Measurements from ENCODE around the gene SENP3.
A peak's percentile ranks its signal among the peaks of the same experiment; 100 is the strongest.

SENP3 gene

GRCh38 chr17:7576432-7576937, 14.8 kb downstream of the SENP3 start:
- DNase-seq (ENCODE audit: low read depth in 2 of 2), result no peak

DNA sequence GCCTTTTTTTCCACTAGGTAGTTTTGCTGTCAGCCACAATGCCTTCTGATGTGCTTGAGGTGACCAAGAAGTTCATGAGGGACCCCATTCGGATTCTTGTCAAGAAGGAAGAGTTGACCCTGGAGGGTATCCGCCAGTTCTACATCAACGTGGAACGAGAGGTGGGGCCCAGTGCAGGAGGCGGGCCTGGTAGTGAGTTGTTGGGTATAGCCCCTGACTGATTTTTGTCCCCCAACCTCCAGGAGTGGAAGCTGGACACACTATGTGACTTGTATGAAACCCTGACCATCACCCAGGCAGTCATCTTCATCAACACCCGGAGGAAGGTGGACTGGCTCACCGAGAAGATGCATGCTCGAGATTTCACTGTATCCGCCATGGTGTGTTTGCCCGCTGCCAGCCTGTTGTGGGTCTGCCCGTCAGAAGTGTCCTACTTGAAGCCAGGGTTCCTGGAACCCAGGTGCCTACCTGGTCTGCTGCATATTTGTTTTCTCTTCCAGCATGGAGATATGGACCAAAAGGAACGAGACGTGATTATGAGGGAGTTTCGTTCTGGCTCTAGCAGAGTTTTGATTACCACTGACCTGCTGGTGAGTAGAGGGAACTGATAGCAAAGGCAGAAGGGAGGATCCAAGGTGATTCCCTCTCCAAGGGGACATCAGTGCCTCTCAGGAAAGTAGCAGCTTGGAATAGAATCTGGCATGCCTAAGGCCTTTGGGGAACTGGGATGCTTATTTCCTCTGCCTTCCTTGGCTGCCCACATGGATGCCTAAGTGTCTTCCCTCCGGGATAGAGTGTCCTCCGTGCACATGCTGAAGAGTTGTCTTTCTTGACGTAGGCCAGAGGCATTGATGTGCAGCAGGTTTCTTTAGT, 15.8 kb downstream of the SENP3 start:
- DNase-seq (ENCODE audit: low read depth in 2 of 2), result no peak

DNA sequence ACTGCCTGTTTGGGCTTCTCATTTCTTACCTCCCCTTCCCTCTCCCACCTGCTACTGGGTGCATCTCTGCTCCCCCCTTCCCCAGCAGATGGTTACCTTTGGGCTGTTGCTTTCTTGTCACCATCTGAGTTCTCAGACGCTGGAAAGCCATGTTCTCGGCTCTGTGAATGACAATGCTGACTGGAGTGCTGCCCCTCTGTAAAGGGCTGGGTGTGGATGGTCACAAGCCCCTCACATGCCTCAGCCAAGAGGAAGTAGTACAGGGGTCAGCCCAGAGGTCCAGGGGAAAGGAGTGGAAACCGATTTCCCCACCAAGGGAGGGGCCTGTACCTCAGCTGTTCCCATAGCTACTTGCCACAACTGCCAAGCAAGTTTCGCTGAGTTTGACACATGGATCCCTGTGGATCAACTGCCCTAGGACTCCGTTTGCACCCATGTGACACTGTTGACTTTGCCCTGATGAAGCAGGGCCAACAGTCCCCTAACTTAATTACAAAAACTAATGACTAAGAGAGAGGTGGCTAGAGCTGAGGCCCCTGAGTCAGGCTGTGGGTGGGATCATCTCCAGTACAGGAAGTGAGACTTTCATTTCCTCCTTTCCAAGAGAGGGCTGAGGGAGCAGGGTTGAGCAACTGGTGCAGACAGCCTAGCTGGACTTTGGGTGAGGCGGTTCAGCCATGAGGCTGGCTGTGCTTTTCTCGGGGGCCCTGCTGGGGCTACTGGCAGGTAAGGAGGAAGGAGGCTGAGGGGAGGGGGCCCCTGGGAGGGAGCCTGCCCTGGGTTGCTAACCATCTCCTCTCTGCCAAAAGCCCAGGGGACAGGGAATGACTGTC, 17.5 kb downstream of the SENP3 start, which contains the start of gene CD68:
TSS of gene CD68 (plus strand) at position 638 of the 833 bp plus-strand sequence. CDS start at position 678, 40 bp downstream.
- peak; percentile 66 to 72 for DNase-seq (ENCODE audit: low read depth in 2 of 2)

- no peak for DNase-seq (ENCODE audit: low read depth in 2 of 2)
Observed at GRCh38 chr17:7579834-7580603, 18.3 kb downstream of the SENP3 start.

- DNase-seq (ENCODE audit: low read depth in 2 of 2), result no peak
Observed at GRCh38 chr17:7580604-7581575, 19.2 kb downstream of the SENP3 start.

DNA sequence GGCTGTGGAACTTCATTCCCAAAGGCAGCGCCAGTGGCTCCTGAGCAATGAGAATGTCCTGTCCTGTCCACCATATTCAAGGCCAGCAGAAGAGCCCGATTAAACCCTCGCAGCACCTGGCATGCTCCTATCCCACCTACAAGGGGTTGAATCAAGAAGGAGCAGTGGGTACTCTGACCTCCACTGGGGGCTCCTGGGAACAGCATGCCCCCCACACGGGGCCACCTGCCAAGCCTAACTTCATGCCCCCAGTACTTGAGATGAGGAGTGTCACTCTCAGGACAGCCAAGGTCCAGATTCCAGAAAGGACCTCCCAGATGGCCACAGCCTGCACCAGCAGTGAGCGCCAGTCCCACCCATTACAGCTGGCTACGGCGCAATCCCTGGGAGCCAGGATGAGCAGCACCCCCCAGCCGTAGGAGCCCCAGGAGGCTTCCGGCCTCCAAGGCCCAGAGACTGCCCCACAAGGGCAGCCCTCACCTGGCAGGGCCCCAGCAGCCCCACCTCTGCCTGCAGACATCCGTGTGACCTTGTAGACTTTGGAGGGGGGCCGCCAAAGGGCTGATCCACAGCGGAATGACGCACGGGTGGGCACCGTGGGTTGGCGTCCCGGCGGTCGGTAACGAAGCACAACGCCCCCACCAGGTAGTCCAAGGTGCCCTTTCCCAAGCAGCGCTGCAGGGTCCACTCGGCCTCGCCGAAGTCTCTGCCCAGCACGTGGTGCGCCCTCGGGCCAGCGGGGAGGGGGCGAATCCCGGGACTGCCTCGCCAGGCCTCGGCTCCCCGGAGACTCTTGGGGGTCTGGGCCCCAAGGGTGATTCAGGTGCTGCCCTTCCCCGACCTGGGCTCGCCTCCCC, 20.9 kb downstream of the SENP3 start:
- DNase-seq (ENCODE audit: low read depth in 2 of 2), result no peak

GRCh38 chr17:7583253-7584109, 21.8 kb downstream of the SENP3 start, which contains the start of gene MPDU1:
Gene MPDU1, plus strand, starts transcription at chr17:7583852. Its CDS starts 11 bp downstream, at chr17:7583863.
- DNase-seq (ENCODE audit: low read depth in 2 of 2), result peak; percentile 94

- no peak for DNase-seq (ENCODE audit: low read depth in 2 of 2)
Observed at GRCh38 chr17:7586673-7587419, 25.1 kb downstream of the SENP3 start.

DNA sequence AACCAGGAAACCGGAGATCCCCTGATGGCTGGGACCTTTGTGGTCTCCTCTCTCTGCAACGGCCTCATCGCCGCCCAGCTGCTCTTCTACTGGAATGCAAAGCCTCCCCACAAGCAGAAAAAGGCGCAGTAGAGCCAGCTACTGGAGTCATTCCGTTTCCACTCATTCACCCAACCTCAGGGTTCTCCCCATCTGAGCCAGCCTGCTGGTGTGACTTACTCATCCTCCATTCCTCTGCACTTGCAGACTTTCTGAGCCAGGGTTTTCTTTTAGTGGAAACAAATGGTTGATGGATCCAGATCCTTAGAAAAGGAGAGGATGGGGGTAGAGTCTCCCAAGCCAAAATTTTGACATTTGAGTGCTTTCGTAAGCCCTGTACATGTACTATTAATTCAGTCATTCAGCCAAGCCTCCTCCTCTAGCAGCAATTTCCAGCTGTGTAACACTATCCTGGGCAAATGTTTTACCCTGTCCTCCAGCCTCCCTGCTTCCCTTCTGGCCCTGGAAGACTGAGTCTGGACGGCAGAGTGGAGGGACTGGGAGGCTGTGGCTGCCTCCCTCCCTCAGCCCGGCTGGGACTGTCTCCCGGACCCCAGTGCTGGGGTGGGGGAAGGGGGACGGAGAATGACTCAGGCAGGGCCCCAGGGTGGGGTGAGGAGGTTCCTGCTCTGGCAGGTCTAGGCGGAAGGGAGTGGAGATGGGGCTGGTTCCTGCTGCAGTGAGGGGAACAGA, 25.9 kb downstream of the SENP3 start:
- DNase-seq (ENCODE audit: low read depth in 2 of 2), result no peak

GRCh38 chr17:7588553-7589203, 27.0 kb downstream of the SENP3 start:
- no peak for DNase-seq (ENCODE audit: low read depth in 2 of 2)

GRCh38 chr17:7589204-7589868, 27.6 kb downstream of the SENP3 start:
- DNase-seq (ENCODE audit: low read depth in 2 of 2), result peak; percentile 40 to 41

- DNase-seq (ENCODE audit: low read depth in 2 of 2), result no peak
Observed at GRCh38 chr17:7589891-7590691, 28.4 kb downstream of the SENP3 start, which contains the start of gene SOX15. Gene SOX15, minus strand, starts transcription at chr17:7590094. Its CDS starts 418 bp downstream, at chr17:7589676.

DNA sequence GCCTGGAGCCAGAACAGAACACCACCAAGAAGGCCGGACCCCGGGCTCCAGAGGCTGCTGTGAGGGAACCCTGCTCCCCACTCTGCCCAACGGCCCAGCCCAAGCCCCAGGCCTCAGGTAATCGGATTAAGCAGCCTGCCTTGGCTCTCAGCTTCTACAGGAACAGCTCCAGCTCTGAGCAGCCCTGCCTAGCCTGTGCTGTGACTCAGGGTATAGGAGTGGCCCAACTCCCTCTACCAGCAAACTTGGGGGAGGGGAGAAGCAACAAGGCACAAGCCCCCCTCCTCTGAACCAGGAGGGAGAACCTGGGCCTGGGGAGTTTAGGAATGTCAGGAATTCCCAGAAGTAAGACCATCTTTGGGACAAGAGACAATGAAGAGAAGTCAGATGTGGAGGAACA, 29.0 kb downstream of the SENP3 start:
- no peak for DNase-seq (ENCODE audit: low read depth in 2 of 2)

DNA sequence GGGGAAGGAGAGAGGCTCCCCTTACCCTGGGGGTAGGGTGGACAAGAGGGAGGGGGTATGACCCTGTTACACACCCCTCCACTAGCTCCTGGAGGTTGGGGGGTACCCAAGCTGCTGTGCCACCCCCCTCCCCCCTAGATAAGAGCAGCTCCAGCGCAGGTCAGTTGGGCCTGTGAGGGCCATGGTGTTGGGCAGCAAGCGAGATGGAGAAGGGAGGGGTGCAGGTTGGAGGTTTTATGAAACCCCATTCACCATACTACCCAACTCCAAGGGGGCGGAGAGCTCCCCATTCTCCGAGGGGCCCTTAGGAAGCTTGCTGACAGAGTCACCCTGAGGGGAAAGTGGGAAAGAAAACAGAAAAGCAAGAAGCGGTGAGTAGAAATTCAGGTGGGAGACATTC, 29.9 kb downstream of the SENP3 start:
- no peak for DNase-seq (ENCODE audit: low read depth in 2 of 2)

DNA sequence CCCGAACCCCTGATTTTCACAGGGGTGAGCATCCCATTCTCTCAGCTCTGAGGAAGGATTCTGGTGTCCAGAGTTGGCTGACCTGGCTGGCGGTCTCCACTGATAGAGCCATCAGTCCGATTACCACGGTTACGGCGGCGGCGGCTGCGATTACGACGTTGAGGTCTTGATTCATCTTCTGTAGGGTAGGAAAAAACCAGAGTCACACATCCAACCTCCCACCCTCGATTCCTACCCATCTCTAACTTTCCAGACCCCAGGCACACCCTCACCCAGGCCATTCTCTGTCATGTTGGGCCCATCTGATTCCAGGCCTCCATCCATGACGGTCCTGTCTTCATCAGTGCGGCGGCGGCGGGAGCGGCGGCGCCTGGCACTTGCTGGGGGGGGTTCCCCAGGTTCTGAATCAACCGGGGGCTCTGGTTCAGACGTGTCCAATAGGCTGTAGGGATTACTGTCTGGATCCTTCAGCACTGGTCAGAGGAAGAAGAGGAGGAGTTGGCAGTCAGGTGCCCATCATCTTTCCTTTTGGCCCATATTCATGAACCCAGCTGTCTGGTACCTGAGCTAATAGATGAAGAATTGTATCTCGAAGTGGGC, 30.8 kb downstream of the SENP3 start:
- no peak for DNase-seq (ENCODE audit: low read depth in 2 of 2)
